H9 (cell line): ENCODE measurements around the gene MEPCE. TPM values are rescaled to one million over a fixed set of nuclear protein-coding genes. Genes with fewer than 3 reads are reported as not detected.

Source experiments
- DNase-seq: peaks from one replicate; pipeline ENCODE4 v3.0.0-alpha.2; 2017
- H2AFZ ChIP-seq: one replicate; pipeline ENCODE4 v1.6.1; 2013; ENCODE audit warnings: mild to moderate bottlenecking, low read length, control low read depth, moderate library complexity
- H2AK5ac ChIP-seq: 2 replicates; pipeline ENCODE4 v1.6.1; 2013; ENCODE audit warnings: low read length, control low read depth, mixed read lengths; ENCODE audit not compliant: insufficient read length
- H2BK120ac ChIP-seq: one replicate; pipeline ENCODE4 v1.6.1; 2013; ENCODE audit warnings: low read depth, mild to moderate bottlenecking, low read length, control low read depth, inconsistent platforms; ENCODE audit not compliant: poor library complexity, severe bottlenecking
- H2BK12ac ChIP-seq: 2 replicates; pipeline ENCODE4 v1.6.1; 2013; ENCODE audit warnings: low read length, control low read depth, mixed read lengths, low read depth; ENCODE audit not compliant: insufficient read length
- H2BK15ac ChIP-seq: 2 replicates; pipeline ENCODE4 v1.6.1; 2013; ENCODE audit warnings: low read depth, low read length, control low read depth
- H2BK20ac ChIP-seq: one replicate; pipeline ENCODE4 v1.6.1; 2013; ENCODE audit warnings: low read depth, mild to moderate bottlenecking, low read length, control low read depth, inconsistent platforms; ENCODE audit not compliant: poor library complexity, severe bottlenecking
- H2BK5ac ChIP-seq: 2 replicates; pipeline ENCODE4 v1.6.1; 2013; ENCODE audit warnings: low read length, control low read depth, mixed read lengths; ENCODE audit not compliant: insufficient read length
- H3K14ac ChIP-seq: 2 replicates; pipeline ENCODE4 v1.6.1; 2013; ENCODE audit warnings: low read length, control low read depth; ENCODE audit not compliant: insufficient read depth
- H3K18ac ChIP-seq: 2 replicates; pipeline ENCODE4 v1.6.1; 2013; ENCODE audit warnings: low read depth, mild to moderate bottlenecking, mixed read lengths, low read length, control low read depth; ENCODE audit not compliant: insufficient read length
- H3K23ac ChIP-seq: 2 replicates; pipeline ENCODE4 v1.6.1; 2013; ENCODE audit warnings: low read length, control low read depth, mixed read lengths, low read depth; ENCODE audit not compliant: insufficient read length
- H3K23me2 ChIP-seq: 2 replicates; pipeline ENCODE4 v1.6.1; 2013; ENCODE audit warnings: low read depth, mild to moderate bottlenecking, mixed read lengths, low read length, control low read depth; ENCODE audit not compliant: insufficient read length, poor library complexity, severe bottlenecking
- H3K27ac ChIP-seq: 2 replicates; pipeline ENCODE4 v1.5.1; 2013; ENCODE audit warnings: low read length, control low read depth, mixed read lengths, low read depth; ENCODE audit not compliant: insufficient read length
- H3K27me3 ChIP-seq: 2 replicates; pipeline ENCODE4 v1.6.1; 2013; ENCODE audit warnings: low read length, control low read depth, inconsistent platforms; ENCODE audit not compliant: insufficient read depth
- H3K4ac ChIP-seq: 2 replicates; pipeline ENCODE4 v1.6.1; 2013; ENCODE audit warnings: low read depth, mild to moderate bottlenecking, control low read depth, inconsistent platforms, low read length, moderate library complexity
- H3K4me1 ChIP-seq: 2 replicates; pipeline ENCODE4 v1.6.1; 2013; ENCODE audit warnings: low read length, control low read depth, inconsistent platforms; ENCODE audit not compliant: insufficient read depth
- H3K4me2 ChIP-seq: 2 replicates; pipeline ENCODE4 v1.6.1; 2013; ENCODE audit warnings: low read length, control low read depth, mixed read lengths; ENCODE audit not compliant: insufficient read length, insufficient read depth
- H3K56ac ChIP-seq: 2 replicates; pipeline ENCODE4 v1.6.1; 2013; ENCODE audit warnings: low read depth, mild to moderate bottlenecking, mixed read lengths, low read length, control low read depth; ENCODE audit not compliant: insufficient read length
- H3K79me1 ChIP-seq: 2 replicates; pipeline ENCODE4 v1.6.1; 2013; ENCODE audit warnings: low read depth, mild to moderate bottlenecking, moderate library complexity, low read length, control low read depth, inconsistent platforms; ENCODE audit not compliant: insufficient read depth, poor library complexity, severe bottlenecking
- H3K79me2 ChIP-seq: 2 replicates; pipeline ENCODE4 v1.6.1; 2013; ENCODE audit warnings: low read length, control low read depth, inconsistent platforms; ENCODE audit not compliant: insufficient read depth
- H3K9ac ChIP-seq: 2 replicates; pipeline ENCODE4 v1.6.1; 2013; ENCODE audit warnings: low read length, control low read depth, mixed read lengths; ENCODE audit not compliant: insufficient read length; ENCODE audit errors: extremely low read depth
- H3K9me3 ChIP-seq: one replicate; pipeline ENCODE4 v1.6.1; 2013; ENCODE audit warnings: low read depth, low read length, inconsistent platforms; ENCODE audit not compliant: control insufficient read depth
- H3T11ph ChIP-seq: one replicate; pipeline ENCODE4 v1.6.1; 2013; ENCODE audit warnings: mild to moderate bottlenecking, low read length, control low read depth, inconsistent platforms
- H4K20me1 ChIP-seq: one replicate; pipeline ENCODE4 v1.6.1; 2013; ENCODE audit not compliant: control insufficient read depth, insufficient read length, insufficient read depth
- H4K5ac ChIP-seq: 2 replicates; pipeline ENCODE4 v1.6.1; 2013; ENCODE audit warnings: low read depth, mild to moderate bottlenecking, mixed read lengths, low read length, control low read depth; ENCODE audit not compliant: insufficient read length
- H4K8ac ChIP-seq: replicated peaks from 2 replicates; pipeline ENCODE4 v1.6.1; 2013; ENCODE audit warnings: low read length, control low read depth, mixed read lengths, low read depth; ENCODE audit not compliant: insufficient read length
- H4K91ac ChIP-seq: 2 replicates; pipeline ENCODE4 v1.6.1; 2013; ENCODE audit warnings: low read depth, mild to moderate bottlenecking, moderate library complexity, mixed read lengths, low read length, control low read depth; ENCODE audit not compliant: insufficient read length
- H3K27ac Mint-ChIP-seq, 3 experiments: 2 replicates in 2 of 3; 3 replicates in 1 of 3; pipeline ENCODE4 v1.8.0; 2020 to 2021; ENCODE audit warnings: mixed read lengths in 3 of 3, mild to moderate bottlenecking in 1 of 3, moderate library complexity in 1 of 3
- H3K27me3 Mint-ChIP-seq: 2 replicates; pipeline ENCODE4 v1.8.0; 2021; ENCODE audit warnings: low read depth, mild to moderate bottlenecking, moderate library complexity, mixed read lengths
- H3K36me3 Mint-ChIP-seq, 3 experiments: 2 replicates in 2 of 3; 3 replicates in 1 of 3; pipeline ENCODE4 v1.8.0; 2020 to 2021; ENCODE audit warnings: low read depth in 3 of 3, mixed read lengths in 3 of 3; ENCODE audit not compliant: insufficient read depth in 1 of 3
- H3K4me1 Mint-ChIP-seq, 2 experiments: 2 replicates each; pipeline ENCODE4 v1.8.0; 2020; ENCODE audit warnings: mixed read lengths in 2 of 2
- H3K4me3 Mint-ChIP-seq, 2 experiments: 2 replicates in 1 of 2; 3 replicates in 1 of 2; pipeline ENCODE4 v1.8.0; 2020 to 2021; ENCODE audit warnings: mild to moderate bottlenecking in 2 of 2, mixed read lengths in 2 of 2, moderate library complexity in 1 of 2
- H3K9me3 Mint-ChIP-seq, 2 experiments: 2 replicates in 1 of 2; 3 replicates in 1 of 2; pipeline ENCODE4 v1.8.0; 2020; ENCODE audit warnings: mild to moderate bottlenecking in 2 of 2, mixed read lengths in 2 of 2, moderate library complexity in 1 of 2
- WGBS: extraction: QIAGEN DNeasy Blood & Tissue Kit; methylation state at CpG from one replicate; pipeline ENCODE4 v1.1.7; 2013; ENCODE audit warnings: missing lambda C conversion rate, low lambda C conversion rate, mixed read lengths; ENCODE audit not compliant: insufficient read length; ENCODE audit errors: extremely low coverage; 5-methylcytosine and 5-hydroxymethylcytosine counted together
- total RNA-seq: library from RNA; stranded (reverse); gene quantifications from 2 replicates; pipeline ENCODE4 v1.2.1, GENCODE V29; 2021
- TF ChIP-seq, protein P1 (sequence below): fragments of 200-600 bp; sonication (generic); conservative IDR thresholded peaks from 3 replicates; pipeline ENCODE4 v1.8.0; 2021; ENCODE audit warnings: antibody characterized with exemption, mild to moderate bottlenecking

MEPCE gene
- total RNA-seq, 1 experiment from 2014 or later: 68.0 TPM

DNA sequence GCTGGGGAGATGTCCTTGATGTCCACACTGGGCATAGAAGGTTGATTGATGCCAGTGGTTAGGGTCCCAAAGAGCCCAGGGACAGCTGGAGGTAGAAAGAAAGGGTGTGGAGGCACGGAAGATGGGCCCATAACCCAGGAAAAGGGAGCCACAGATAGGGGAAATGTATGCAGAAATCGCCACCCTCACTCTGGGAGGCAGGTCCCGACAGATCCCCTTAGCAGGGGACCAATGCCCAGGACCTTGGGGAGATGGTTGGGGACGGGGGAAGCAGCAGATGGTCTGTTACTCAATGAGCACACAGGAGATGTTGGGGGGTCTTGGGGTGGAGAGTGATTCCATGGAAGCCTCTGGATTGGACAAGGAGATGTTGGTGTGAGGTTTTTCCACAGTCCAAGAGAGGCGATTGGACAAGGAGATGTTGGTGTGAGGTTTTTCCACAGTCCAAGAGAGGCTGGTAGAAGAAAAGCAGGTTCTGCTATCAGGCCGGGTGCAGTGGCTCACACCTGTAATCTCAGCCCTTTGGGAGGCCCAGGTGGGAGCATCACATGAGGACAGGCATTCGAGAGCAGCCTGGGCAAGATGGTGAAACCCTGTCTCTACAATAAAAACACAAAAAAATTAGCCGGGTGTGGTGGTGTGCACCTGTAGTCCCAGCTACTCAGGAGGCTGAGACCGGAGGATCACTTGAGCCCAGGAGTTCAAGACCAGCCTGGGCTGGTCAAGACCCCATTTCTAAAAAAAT lies 13.6 kb downstream of the MEPCE start:
- no peak overlapping the region for H3K9ac ChIP-seq
- H4K20me1 ChIP-seq: no peaks in the 10 kb centered on the region
- no peak for DNase-seq
- no peak overlapping the region for H2BK12ac ChIP-seq
- Mint-ChIP-seq H3K4me3 (no peak overlapping the region), H3K4me1 (peaks cover 6 to 9% of the 10 kb centered on the region in 2 experiments), H3K27ac (peak overlapping the region in 1 of 3 experiments; percentile 82; a peak in 4 of 7 replicates), H3K36me3 (peaks cover 0 to 13% (median 0%) of the 10 kb centered on the region in 3 experiments; a peak in 2 of 7 replicates), H3K27me3 (no peaks in the 10 kb centered on the region), H3K9me3 (no peaks in the 10 kb centered on the region)
- H2BK20ac ChIP-seq: no peak overlapping the region
- H4K5ac ChIP-seq: no peak overlapping the region
- H3K18ac ChIP-seq: no peak overlapping the region
- H3K14ac ChIP-seq: no peak overlapping the region
- no CpG with 5 or more reads among the region's 9 CpGs for WGBS
- no peak overlapping the region for H2BK120ac ChIP-seq
- H3K56ac ChIP-seq: no peak overlapping the region
- H3K23ac ChIP-seq: no peak overlapping the region
- no peaks in the 10 kb centered on the region for H3K79me2 ChIP-seq
- H4K91ac ChIP-seq: no peak overlapping the region
- no peak overlapping the region for H3K4ac ChIP-seq
- H3K27me3 ChIP-seq: no peaks in the 10 kb centered on the region
- H3K23me2 ChIP-seq: no peaks in the 10 kb centered on the region
- H3K4me2 ChIP-seq: no peak overlapping the region
- H2AFZ ChIP-seq: no peak overlapping the region
- no peaks in the 10 kb centered on the region for H3K9me3 ChIP-seq
- no peak overlapping the region for H3K27ac ChIP-seq
- no peaks in the 10 kb centered on the region for H3K79me1 ChIP-seq
- TF ChIP-seq, protein P1, sequence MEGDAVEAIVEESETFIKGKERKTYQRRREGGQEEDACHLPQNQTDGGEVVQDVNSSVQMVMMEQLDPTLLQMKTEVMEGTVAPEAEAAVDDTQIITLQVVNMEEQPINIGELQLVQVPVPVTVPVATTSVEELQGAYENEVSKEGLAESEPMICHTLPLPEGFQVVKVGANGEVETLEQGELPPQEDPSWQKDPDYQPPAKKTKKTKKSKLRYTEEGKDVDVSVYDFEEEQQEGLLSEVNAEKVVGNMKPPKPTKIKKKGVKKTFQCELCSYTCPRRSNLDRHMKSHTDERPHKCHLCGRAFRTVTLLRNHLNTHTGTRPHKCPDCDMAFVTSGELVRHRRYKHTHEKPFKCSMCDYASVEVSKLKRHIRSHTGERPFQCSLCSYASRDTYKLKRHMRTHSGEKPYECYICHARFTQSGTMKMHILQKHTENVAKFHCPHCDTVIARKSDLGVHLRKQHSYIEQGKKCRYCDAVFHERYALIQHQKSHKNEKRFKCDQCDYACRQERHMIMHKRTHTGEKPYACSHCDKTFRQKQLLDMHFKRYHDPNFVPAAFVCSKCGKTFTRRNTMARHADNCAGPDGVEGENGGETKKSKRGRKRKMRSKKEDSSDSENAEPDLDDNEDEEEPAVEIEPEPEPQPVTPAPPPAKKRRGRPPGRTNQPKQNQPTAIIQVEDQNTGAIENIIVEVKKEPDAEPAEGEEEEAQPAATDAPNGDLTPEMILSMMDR: no peak
- no peak overlapping the region for H2AK5ac ChIP-seq
- H4K8ac ChIP-seq: no peak overlapping the region
- H3K4me1 ChIP-seq: no peaks in the 10 kb centered on the region
- H3T11ph ChIP-seq: no peak overlapping the region
- no peak overlapping the region for H2BK15ac ChIP-seq
- H2BK5ac ChIP-seq: no peak overlapping the region
